K562 (cell line): ENCODE results near the gene ATP5PD. TPM values are rescaled to one million over a fixed set of nuclear protein-coding genes. Genes with fewer than 3 reads are reported as not detected.
A peak's percentile ranks its signal among the peaks of the same experiment; 100 is the strongest.

ENCODE experiments used
- ARNT ChIP-seq, 2 experiments: fragments of 450-650 bp; IDR thresholded peaks; 2 replicates each; pipeline ENCODE4 v1.6.1; 2016; ENCODE audit warnings: mild to moderate bottlenecking in 1 of 2
- ATF1 ChIP-seq, 2 experiments: fragments of 450-650 bp in 1 of 2; IDR thresholded peaks; 2 replicates each; pipeline ENCODE4 v1.6.1; 2016; ENCODE audit warnings: missing compliant biosample characterization in 1 of 2, missing genetic modification characterization in 1 of 2
- GATAD2A ChIP-seq: fragments of 450-650 bp; IDR thresholded peaks from 2 replicates; pipeline ENCODE4 v1.6.1; 2017
- GTF2E2 ChIP-seq: fragments of 200-800 bp; sonication (Bioruptor generic); IDR thresholded peaks from 2 replicates; pipeline ENCODE4 v1.6.1; 2016; ENCODE audit warnings: missing genetic modification characterization, missing compliant biosample characterization
- HIVEP1 ChIP-seq: fragments of 250-450 bp; sonication (Bioruptor Pico); IDR thresholded peaks from 2 replicates; pipeline ENCODE4 v1.4.0; 2020; ENCODE audit warnings: mild to moderate bottlenecking
- HMGN3 ChIP-seq: IDR thresholded peaks from 2 replicates; pipeline ENCODE4 v1.6.1; 2011; ENCODE audit warnings: borderline replicate concordance, low read depth, mild to moderate bottlenecking, mixed read lengths, low read length; ENCODE audit not compliant: insufficient read length; ENCODE audit errors: extremely low read depth
- JUND ChIP-seq, 2 experiments: IDR thresholded peaks; 2 replicates in 1 of 2; 3 replicates in 1 of 2; pipeline ENCODE4 v1.6.1; 2011; ENCODE audit warnings: borderline replicate concordance in 2 of 2, low read depth in 2 of 2, low read length in 2 of 2, improper control_type of control experiment in 1 of 2, missing biosample characterization in 1 of 2, missing genetic modification characterization in 1 of 2, missing genetic modification reagents in 1 of 2
- ZNF707 ChIP-seq: fragments of 250-450 bp; sonication (Bioruptor Pico); conservative IDR thresholded peaks from 2 replicates; pipeline ENCODE4 v1.8.0; 2022; ENCODE audit warnings: inconsistent platforms, mild to moderate bottlenecking, moderate library complexity
- ZNF830 ChIP-seq: fragments of 250-450 bp; sonication (Bioruptor Pico); IDR thresholded peaks from 2 replicates; pipeline ENCODE4 v1.5.0; 2021; ENCODE audit warnings: mild to moderate bottlenecking
- polyA plus RNA-seq, 8 experiments: library from polyadenylated mRNA; depleted of rRNA in 4 of 8; stranded (reverse) in 5 of 8; unstranded in 3 of 8; fragments of >200 nt; fragmentation: Nextera tagmentation in 2 of 8; fragmentation: Illumina TruSeq in 1 of 8; extraction: Ambion mirVana in 2 of 8; extraction: Trizol in 1 of 8; gene quantifications; 2 replicates each; pipeline versions ENCODE4 v1.2.1 to v1.2.3, GENCODE V29; 2011 to 2014; ENCODE audit warnings: inconsistent platforms in 1 of 8, missing spikeins in 1 of 8
- total RNA-seq, 7 experiments: library from RNA; depleted of rRNA in 6 of 7; stranded (reverse); fragments of >200 nt in 6 of 7; fragmentation: Illumina TruSeq in 2 of 7; extraction: Trizol in 2 of 7; gene quantifications; 2 replicates each; pipeline versions ENCODE4 v1.2.1 to v1.2.3, GENCODE V29; 2011 to 2021; ENCODE audit warnings: low replicate concordance in 1 of 7
- TF ChIP-seq, protein P1 (sequence below): fragments of 450-650 bp; formaldehyde crosslinking; conservative IDR thresholded peaks from 2 replicates; pipeline ENCODE4 v1.4.0; 2022; ENCODE audit warnings: mild to moderate bottlenecking, missing genetic modification characterization
- TF ChIP-seq, protein P2 (sequence below): fragments of 150-350 bp; conservative IDR thresholded peaks from 2 replicates; pipeline ENCODE4 v1.6.1; 2014; ENCODE audit warnings: low read length
- TF ChIP-seq, protein P3 (sequence below): fragments of 450-650 bp; formaldehyde crosslinking; IDR thresholded peaks from 2 replicates; pipeline ENCODE4 v1.4.0; 2022; ENCODE audit warnings: mild to moderate bottlenecking, moderate library complexity

The ATP5PD gene
- total and polyA plus RNA-seq, 9 of the 15 experiments (the other 6 are each of a cell fraction or from before 2014, with no cell fraction given): 271 to 828 (median 432) TPM

DNA sequence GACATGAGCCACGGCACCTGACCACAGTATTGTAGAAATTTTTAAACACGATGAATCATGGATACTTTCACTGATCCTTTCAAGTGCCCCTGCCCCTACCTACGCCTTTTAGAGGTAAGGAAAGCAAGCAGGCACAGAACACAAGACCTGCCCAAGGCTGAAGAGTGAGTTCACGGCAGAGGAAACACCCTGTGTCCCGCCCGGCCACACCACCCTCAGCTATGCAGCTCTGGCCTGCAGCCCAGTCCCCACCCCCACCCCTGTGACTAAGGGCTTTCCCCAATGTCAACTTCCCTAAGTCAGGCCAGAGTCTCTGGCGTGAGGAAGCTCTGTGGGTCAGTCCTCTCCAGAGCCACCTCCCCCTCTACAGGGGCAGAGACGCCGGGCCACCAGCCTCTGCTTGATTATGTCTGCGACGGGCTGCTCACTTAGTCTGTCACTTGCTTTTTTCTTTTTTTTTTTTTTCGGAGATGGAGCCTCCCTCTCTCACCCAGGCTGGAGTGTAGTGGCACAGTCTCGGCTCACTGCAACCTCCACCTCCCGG, 49.4 kb upstream of the ATP5PD start (continued):
- TF ChIP-seq, protein P1, sequence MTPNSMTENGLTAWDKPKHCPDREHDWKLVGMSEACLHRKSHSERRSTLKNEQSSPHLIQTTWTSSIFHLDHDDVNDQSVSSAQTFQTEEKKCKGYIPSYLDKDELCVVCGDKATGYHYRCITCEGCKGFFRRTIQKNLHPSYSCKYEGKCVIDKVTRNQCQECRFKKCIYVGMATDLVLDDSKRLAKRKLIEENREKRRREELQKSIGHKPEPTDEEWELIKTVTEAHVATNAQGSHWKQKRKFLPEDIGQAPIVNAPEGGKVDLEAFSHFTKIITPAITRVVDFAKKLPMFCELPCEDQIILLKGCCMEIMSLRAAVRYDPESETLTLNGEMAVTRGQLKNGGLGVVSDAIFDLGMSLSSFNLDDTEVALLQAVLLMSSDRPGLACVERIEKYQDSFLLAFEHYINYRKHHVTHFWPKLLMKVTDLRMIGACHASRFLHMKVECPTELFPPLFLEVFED: no peak
- TF ChIP-seq GATAD2A (peak; percentile 92; the same call in 1 of the 2 replicates), JUND (IDR thresholded peaks at IDR 0.05; ENCODE audit: borderline replicate concordance, low read depth, low read length) (peak; percentile 78), JUND (tag; IDR thresholded peaks at IDR 0.05; ENCODE audit: borderline replicate concordance, low read depth, low read length) (peak; percentile 78; the same call in 1 of the 3 replicates), ZNF830 (no peak), ARNT (IDR thresholded peaks at IDR 0.05) (peak in 1 of 2 experiments; percentile 71; a peak in 1 of 4 replicates), HIVEP1 (peak; percentile 91), HMGN3 (peak; percentile 66), ATF1 (CRISPR knock-in tag; IDR thresholded peaks at IDR 0.05) (no peak), ATF1 (tag; IDR thresholded peaks at IDR 0.05) (peak; percentile 55), ZNF707 (no peak), GTF2E2 (no peak)
- TF ChIP-seq, protein P2, sequence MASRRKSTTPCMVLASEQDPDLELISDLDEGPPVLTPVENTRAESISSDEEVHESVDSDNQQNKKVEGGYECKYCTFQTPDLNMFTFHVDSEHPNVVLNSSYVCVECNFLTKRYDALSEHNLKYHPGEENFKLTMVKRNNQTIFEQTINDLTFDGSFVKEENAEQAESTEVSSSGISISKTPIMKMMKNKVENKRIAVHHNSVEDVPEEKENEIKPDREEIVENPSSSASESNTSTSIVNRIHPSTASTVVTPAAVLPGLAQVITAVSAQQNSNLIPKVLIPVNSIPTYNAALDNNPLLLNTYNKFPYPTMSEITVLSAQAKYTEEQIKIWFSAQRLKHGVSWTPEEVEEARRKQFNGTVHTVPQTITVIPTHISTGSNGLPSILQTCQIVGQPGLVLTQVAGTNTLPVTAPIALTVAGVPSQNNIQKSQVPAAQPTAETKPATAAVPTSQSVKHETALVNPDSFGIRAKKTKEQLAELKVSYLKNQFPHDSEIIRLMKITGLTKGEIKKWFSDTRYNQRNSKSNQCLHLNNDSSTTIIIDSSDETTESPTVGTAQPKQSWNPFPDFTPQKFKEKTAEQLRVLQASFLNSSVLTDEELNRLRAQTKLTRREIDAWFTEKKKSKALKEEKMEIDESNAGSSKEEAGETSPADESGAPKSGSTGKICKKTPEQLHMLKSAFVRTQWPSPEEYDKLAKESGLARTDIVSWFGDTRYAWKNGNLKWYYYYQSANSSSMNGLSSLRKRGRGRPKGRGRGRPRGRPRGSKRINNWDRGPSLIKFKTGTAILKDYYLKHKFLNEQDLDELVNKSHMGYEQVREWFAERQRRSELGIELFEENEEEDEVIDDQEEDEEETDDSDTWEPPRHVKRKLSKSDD: no peak
- TF ChIP-seq, protein P3, sequence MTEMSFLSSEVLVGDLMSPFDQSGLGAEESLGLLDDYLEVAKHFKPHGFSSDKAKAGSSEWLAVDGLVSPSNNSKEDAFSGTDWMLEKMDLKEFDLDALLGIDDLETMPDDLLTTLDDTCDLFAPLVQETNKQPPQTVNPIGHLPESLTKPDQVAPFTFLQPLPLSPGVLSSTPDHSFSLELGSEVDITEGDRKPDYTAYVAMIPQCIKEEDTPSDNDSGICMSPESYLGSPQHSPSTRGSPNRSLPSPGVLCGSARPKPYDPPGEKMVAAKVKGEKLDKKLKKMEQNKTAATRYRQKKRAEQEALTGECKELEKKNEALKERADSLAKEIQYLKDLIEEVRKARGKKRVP (CRISPR knock-in tag): no peak
